GM23338 (cell line): ENCODE data around the gene ASZ1. TPM values are rescaled to one million over a fixed set of nuclear protein-coding genes. Genes with fewer than 3 reads are reported as not detected.

Experiments used
- ATAC-seq: fragments of 200-7000 bp; cut with Tn5 transposase; 3 replicates; pipeline ENCODE4 v1.9.1; 2020
- DNase-seq: peaks from one replicate; pipeline ENCODE4 v3.0.0-alpha.2; 2015; ENCODE audit warnings: low spot score
- H2AFZ ChIP-seq: fragments of 200-600 bp; sonication (generic); 2 replicates; pipeline ENCODE4 v1.8.0; 2016; ENCODE audit warnings: antibody characterized with exemption, mild to moderate bottlenecking, moderate library complexity
- H3F3A ChIP-seq: fragments of 200-600 bp; sonication (generic); replicated peaks from 2 replicates; pipeline ENCODE4 v1.8.0; 2017; ENCODE audit warnings: antibody characterized with exemption, mixed run types, low read depth
- H3K27ac ChIP-seq: fragments of 200-600 bp; sonication (generic); 2 replicates; pipeline ENCODE4 v1.6.1; 2016; ENCODE audit warnings: low read depth
- H3K27me3 ChIP-seq: fragments of 200-600 bp; sonication (generic); 2 replicates; pipeline ENCODE4 v1.8.0; 2016; ENCODE audit warnings: mild to moderate bottlenecking, mixed run types, moderate library complexity; ENCODE audit not compliant: insufficient read depth
- H3K36me3 ChIP-seq: fragments of 200-600 bp; sonication (generic); 2 replicates; pipeline ENCODE4 v1.8.0; 2016; ENCODE audit warnings: mild to moderate bottlenecking; ENCODE audit not compliant: insufficient read depth
- H3K4me1 ChIP-seq: fragments of 200-600 bp; sonication (generic); 2 replicates; pipeline ENCODE4 v1.8.0; 2016; ENCODE audit warnings: mild to moderate bottlenecking, moderate library complexity; ENCODE audit not compliant: insufficient read depth
- H3K4me2 ChIP-seq: fragments of 200-600 bp; sonication (generic); 2 replicates; pipeline ENCODE4 v1.7.1; 2017; ENCODE audit warnings: mixed run types
- H3K4me3 ChIP-seq: fragments of 200-600 bp; sonication (generic); 2 replicates; pipeline ENCODE4 v1.6.1; 2016; ENCODE audit warnings: mixed run types
- H3K79me2 ChIP-seq: fragments of 200-600 bp; sonication (generic); replicated peaks from 2 replicates; pipeline ENCODE4 v1.8.0; 2017; ENCODE audit warnings: mild to moderate bottlenecking; ENCODE audit not compliant: insufficient read depth
- H3K9me2 ChIP-seq: fragments of 200-600 bp; sonication (generic); 2 replicates; pipeline ENCODE4 v1.8.0; 2017; ENCODE audit not compliant: insufficient read depth
- H4K20me1 ChIP-seq: fragments of 200-600 bp; sonication (generic); replicated peaks from 2 replicates; pipeline ENCODE4 v1.8.0; 2017; ENCODE audit warnings: mild to moderate bottlenecking; ENCODE audit not compliant: insufficient read depth
- H3K27ac Mint-ChIP-seq: 2 replicates; pipeline ENCODE4 v1.8.0; 2020; ENCODE audit warnings: inconsistent platforms, mild to moderate bottlenecking, moderate library complexity, mixed read lengths
- H3K27me3 Mint-ChIP-seq: 3 replicates; pipeline ENCODE4 v1.8.0; 2022; ENCODE audit warnings: low read depth, mild to moderate bottlenecking, moderate library complexity, mixed read lengths, inconsistent platforms; ENCODE audit not compliant: insufficient read depth, poor library complexity
- H3K36me3 Mint-ChIP-seq: 3 replicates; pipeline ENCODE4 v1.8.0; 2021; ENCODE audit warnings: low read depth, mild to moderate bottlenecking, inconsistent platforms, moderate library complexity, mixed read lengths
- H3K4me1 Mint-ChIP-seq: 3 replicates; pipeline ENCODE4 v1.8.0; 2020; ENCODE audit warnings: mild to moderate bottlenecking, inconsistent platforms, mixed read lengths
- H3K4me3 Mint-ChIP-seq: 3 replicates; pipeline ENCODE4 v1.8.0; 2021; ENCODE audit warnings: moderate library complexity, mild to moderate bottlenecking, inconsistent platforms, mixed read lengths
- H3K9me3 Mint-ChIP-seq: 3 replicates; pipeline ENCODE4 v1.8.0; 2020; ENCODE audit warnings: moderate library complexity, mild to moderate bottlenecking, inconsistent platforms, mixed read lengths
- CREB1 ChIP-seq: fragments of 250-450 bp; sonication (Bioruptor Pico); IDR thresholded peaks from 2 replicates; pipeline ENCODE4 v1.5.0; 2020; ENCODE audit warnings: low read depth, mild to moderate bottlenecking, moderate library complexity
- ETS1 ChIP-seq: IDR thresholded peaks from 2 replicates; pipeline ENCODE4 v1.6.1; 2016; ENCODE audit warnings: antibody characterized with exemption
- EZH2 ChIP-seq: fragments of 200-600 bp; sonication (generic); IDR thresholded peaks from one replicate; pipeline ENCODE4 v1.8.0; 2017; ENCODE audit warnings: antibody characterized with exemption, mild to moderate bottlenecking, low read depth; ENCODE audit not compliant: unreplicated experiment
- EZH2phosphoT487 ChIP-seq: fragments of 200-600 bp; sonication (generic); IDR thresholded peaks from one replicate; pipeline ENCODE4 v1.8.1; 2018; ENCODE audit warnings: antibody characterized with exemption; ENCODE audit not compliant: unreplicated experiment
- JUNB ChIP-seq: IDR thresholded peaks from one replicate; pipeline ENCODE4 v1.6.1; 2016; ENCODE audit warnings: antibody characterized with exemption; ENCODE audit not compliant: unreplicated experiment
- NANOG ChIP-seq: IDR thresholded peaks from 2 replicates; pipeline ENCODE4 v1.6.1; 2016; ENCODE audit warnings: antibody characterized with exemption, borderline replicate concordance
- POLR2AphosphoS5 ChIP-seq: IDR thresholded peaks from 2 replicates; pipeline ENCODE4 v1.6.1; 2016; ENCODE audit warnings: antibody characterized with exemption, low read depth
- STAT1 ChIP-seq: IDR thresholded peaks from one replicate; pipeline ENCODE4 v1.6.1; 2016; ENCODE audit warnings: antibody characterized with exemption; ENCODE audit not compliant: unreplicated experiment
- ZNF114 ChIP-seq: fragments of 250-450 bp; sonication (Bioruptor Pico); IDR thresholded peaks from 2 replicates; pipeline ENCODE4 v1.5.0; 2020; ENCODE audit warnings: mild to moderate bottlenecking, moderate library complexity
- ZNF331 ChIP-seq: fragments of 250-450 bp; sonication (Bioruptor Pico); IDR thresholded peaks from 2 replicates; pipeline ENCODE4 v1.5.0; 2020; ENCODE audit warnings: low read depth, mild to moderate bottlenecking, moderate library complexity
- polyA plus RNA-seq: library from polyadenylated mRNA; unstranded; fragments of >200 nt; fragmentation: Nextera tagmentation; extraction: Ambion mirVana; gene quantifications from 2 replicates; pipeline ENCODE4 v1.2.1, GENCODE V29; 2016
- total RNA-seq: library from RNA; depleted of rRNA; stranded (reverse); fragments of >200 nt; shearing (Covaris generic); gene quantifications from 2 replicates; pipeline ENCODE4 v1.2.3, GENCODE V29; 2014
- TF ChIP-seq, protein P1 (sequence below): IDR thresholded peaks from one replicate; pipeline ENCODE4 v1.6.1; 2018; ENCODE audit warnings: antibody characterized with exemption; ENCODE audit not compliant: unreplicated experiment
- TF ChIP-seq, protein P2 (sequence below), 2 experiments: fragments of 200-600 bp in 1 of 2; sonication (generic) in 1 of 2; conservative IDR thresholded peaks; 2 replicates each; pipeline versions ENCODE4 v1.5.1 to v1.6.1; 2016 to 2017; ENCODE audit warnings: antibody characterized with exemption in 2 of 2, low read depth in 2 of 2, mild to moderate bottlenecking in 2 of 2, moderate library complexity in 1 of 2
- TF ChIP-seq, protein P3 (sequence below): fragments of 250-450 bp; sonication (Bioruptor Pico); IDR thresholded peaks from 2 replicates; pipeline ENCODE4 v1.5.0; 2020; ENCODE audit warnings: mild to moderate bottlenecking, moderate library complexity

ASZ1 gene
- total and polyA plus RNA-seq, 2 experiments from 2014 or later: not detected

- Histone ChIP-seq H4K20me1 (peaks cover 9% of the 10 kb centered on the region; the same call in 1 of the 2 replicates), H3K79me2 (no peaks in the 10 kb centered on the region), H3K27me3 (peaks cover 69% of the 10 kb centered on the region), H3K27ac (no peak overlapping the region), H3F3A (0 out of 2 replicates have a peak, but pooled peaks cover 3% of the 10 kb centered on the region), H3K4me2 (no peak overlapping the region), H3K9me2 (no peaks in the 10 kb centered on the region), H3K4me1 (peaks cover 4% of the 10 kb centered on the region), H3K4me3 (no peak overlapping the region), H3K36me3 (0 out of 2 replicates have a peak, but pooled peaks cover 4% of the 10 kb centered on the region), H2AFZ (no peak overlapping the region)
- peaks cover 7% of the 10 kb centered on the region; the same call in 2 of the 3 replicates for H3K9me3 Mint-ChIP-seq
- no peak for DNase-seq
- ATAC-seq: no peak
- H3K36me3 Mint-ChIP-seq: no peaks in the 10 kb centered on the region
- TF ChIP-seq, protein P1, sequence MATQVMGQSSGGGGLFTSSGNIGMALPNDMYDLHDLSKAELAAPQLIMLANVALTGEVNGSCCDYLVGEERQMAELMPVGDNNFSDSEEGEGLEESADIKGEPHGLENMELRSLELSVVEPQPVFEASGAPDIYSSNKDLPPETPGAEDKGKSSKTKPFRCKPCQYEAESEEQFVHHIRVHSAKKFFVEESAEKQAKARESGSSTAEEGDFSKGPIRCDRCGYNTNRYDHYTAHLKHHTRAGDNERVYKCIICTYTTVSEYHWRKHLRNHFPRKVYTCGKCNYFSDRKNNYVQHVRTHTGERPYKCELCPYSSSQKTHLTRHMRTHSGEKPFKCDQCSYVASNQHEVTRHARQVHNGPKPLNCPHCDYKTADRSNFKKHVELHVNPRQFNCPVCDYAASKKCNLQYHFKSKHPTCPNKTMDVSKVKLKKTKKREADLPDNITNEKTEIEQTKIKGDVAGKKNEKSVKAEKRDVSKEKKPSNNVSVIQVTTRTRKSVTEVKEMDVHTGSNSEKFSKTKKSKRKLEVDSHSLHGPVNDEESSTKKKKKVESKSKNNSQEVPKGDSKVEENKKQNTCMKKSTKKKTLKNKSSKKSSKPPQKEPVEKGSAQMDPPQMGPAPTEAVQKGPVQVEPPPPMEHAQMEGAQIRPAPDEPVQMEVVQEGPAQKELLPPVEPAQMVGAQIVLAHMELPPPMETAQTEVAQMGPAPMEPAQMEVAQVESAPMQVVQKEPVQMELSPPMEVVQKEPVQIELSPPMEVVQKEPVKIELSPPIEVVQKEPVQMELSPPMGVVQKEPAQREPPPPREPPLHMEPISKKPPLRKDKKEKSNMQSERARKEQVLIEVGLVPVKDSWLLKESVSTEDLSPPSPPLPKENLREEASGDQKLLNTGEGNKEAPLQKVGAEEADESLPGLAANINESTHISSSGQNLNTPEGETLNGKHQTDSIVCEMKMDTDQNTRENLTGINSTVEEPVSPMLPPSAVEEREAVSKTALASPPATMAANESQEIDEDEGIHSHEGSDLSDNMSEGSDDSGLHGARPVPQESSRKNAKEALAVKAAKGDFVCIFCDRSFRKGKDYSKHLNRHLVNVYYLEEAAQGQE: no peak
- TF ChIP-seq ZNF331 (no peak), JUNB (no peak), EZH2 (no peak), POLR2AphosphoS5 (no peak), NANOG (no peak), STAT1 (no peak), ZNF114 (CRISPR knock-in tag) (no peak), CREB1 (no peak), ETS1 (no peak), EZH2phosphoT487 (no peak)
- TF ChIP-seq, protein P2, sequence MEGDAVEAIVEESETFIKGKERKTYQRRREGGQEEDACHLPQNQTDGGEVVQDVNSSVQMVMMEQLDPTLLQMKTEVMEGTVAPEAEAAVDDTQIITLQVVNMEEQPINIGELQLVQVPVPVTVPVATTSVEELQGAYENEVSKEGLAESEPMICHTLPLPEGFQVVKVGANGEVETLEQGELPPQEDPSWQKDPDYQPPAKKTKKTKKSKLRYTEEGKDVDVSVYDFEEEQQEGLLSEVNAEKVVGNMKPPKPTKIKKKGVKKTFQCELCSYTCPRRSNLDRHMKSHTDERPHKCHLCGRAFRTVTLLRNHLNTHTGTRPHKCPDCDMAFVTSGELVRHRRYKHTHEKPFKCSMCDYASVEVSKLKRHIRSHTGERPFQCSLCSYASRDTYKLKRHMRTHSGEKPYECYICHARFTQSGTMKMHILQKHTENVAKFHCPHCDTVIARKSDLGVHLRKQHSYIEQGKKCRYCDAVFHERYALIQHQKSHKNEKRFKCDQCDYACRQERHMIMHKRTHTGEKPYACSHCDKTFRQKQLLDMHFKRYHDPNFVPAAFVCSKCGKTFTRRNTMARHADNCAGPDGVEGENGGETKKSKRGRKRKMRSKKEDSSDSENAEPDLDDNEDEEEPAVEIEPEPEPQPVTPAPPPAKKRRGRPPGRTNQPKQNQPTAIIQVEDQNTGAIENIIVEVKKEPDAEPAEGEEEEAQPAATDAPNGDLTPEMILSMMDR (conservative IDR thresholded peaks at IDR 0.05; ENCODE audit: low read depth in 2 of 2): no peak
- TF ChIP-seq, protein P3, sequence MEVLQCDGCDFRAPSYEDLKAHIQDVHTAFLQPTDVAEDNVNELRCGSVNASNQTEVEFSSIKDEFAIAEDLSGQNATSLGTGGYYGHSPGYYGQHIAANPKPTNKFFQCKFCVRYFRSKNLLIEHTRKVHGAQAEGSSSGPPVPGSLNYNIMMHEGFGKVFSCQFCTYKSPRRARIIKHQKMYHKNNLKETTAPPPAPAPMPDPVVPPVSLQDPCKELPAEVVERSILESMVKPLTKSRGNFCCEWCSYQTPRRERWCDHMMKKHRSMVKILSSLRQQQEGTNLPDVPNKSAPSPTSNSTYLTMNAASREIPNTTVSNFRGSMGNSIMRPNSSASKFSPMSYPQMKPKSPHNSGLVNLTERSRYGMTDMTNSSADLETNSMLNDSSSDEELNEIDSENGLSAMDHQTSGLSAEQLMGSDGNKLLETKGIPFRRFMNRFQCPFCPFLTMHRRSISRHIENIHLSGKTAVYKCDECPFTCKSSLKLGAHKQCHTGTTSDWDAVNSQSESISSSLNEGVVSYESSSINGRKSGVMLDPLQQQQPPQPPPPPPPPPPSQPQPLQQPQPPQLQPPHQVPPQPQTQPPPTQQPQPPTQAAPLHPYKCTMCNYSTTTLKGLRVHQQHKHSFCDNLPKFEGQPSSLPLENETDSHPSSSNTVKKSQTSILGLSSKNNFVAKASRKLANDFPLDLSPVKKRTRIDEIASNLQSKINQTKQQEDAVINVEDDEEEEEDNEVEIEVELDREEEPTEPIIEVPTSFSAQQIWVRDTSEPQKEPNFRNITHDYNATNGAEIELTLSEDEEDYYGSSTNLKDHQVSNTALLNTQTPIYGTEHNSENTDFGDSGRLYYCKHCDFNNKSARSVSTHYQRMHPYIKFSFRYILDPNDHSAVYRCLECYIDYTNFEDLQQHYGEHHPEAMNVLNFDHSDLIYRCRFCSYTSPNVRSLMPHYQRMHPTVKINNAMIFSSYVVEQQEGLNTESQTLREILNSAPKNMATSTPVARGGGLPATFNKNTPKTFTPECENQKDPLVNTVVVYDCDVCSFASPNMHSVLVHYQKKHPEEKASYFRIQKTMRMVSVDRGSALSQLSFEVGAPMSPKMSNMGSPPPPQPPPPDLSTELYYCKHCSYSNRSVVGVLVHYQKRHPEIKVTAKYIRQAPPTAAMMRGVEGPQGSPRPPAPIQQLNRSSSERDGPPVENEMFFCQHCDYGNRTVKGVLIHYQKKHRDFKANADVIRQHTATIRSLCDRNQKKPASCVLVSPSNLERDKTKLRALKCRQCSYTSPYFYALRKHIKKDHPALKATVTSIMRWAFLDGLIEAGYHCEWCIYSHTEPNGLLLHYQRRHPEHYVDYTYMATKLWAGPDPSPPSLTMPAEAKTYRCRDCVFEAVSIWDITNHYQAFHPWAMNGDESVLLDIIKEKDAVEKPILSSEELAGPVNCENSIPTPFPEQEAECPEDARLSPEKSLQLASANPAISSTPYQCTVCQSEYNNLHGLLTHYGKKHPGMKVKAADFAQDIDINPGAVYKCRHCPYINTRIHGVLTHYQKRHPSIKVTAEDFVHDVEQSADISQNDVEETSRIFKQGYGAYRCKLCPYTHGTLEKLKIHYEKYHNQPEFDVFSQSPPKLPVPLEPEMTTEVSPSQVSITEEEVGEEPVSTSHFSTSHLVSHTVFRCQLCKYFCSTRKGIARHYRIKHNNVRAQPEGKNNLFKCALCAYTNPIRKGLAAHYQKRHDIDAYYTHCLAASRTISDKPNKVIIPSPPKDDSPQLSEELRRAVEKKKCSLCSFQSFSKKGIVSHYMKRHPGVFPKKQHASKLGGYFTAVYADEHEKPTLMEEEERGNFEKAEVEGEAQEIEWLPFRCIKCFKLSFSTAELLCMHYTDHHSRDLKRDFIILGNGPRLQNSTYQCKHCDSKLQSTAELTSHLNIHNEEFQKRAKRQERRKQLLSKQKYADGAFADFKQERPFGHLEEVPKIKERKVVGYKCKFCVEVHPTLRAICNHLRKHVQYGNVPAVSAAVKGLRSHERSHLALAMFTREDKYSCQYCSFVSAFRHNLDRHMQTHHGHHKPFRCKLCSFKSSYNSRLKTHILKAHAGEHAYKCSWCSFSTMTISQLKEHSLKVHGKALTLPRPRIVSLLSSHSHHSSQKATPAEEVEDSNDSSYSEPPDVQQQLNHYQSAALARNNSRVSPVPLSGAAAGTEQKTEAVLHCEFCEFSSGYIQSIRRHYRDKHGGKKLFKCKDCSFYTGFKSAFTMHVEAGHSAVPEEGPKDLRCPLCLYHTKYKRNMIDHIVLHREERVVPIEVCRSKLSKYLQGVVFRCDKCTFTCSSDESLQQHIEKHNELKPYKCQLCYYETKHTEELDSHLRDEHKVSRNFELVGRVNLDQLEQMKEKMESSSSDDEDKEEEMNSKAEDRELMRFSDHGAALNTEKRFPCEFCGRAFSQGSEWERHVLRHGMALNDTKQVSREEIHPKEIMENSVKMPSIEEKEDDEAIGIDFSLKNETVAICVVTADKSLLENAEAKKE (CRISPR knock-in tag): no peak
- no peak overlapping the region for H3K4me3 Mint-ChIP-seq
- H3K27me3 Mint-ChIP-seq: peaks cover 55% of the 10 kb centered on the region
- no peak overlapping the region for H3K27ac Mint-ChIP-seq
- peaks cover 15% of the 10 kb centered on the region; the same call in 2 of the 3 replicates for H3K4me1 Mint-ChIP-seq
Measured at GRCh38 chr7:117325836-117326235, 101.5 kb downstream of the ASZ1 start.
